H9 (cell line): ENCODE results near the gene NINL. TPM values are rescaled to one million over a fixed set of nuclear protein-coding genes. Genes with fewer than 3 reads are reported as not detected.
A peak's percentile ranks its signal among the peaks of the same experiment; 100 is the strongest.

ENCODE experiments used
- DNase-seq: peaks from one replicate; pipeline ENCODE4 v3.0.0-alpha.2; 2017
- H2AFZ ChIP-seq: one replicate; pipeline ENCODE4 v1.6.1; 2013; ENCODE audit warnings: mild to moderate bottlenecking, low read length, control low read depth, moderate library complexity
- H2AK5ac ChIP-seq: 2 replicates; pipeline ENCODE4 v1.6.1; 2013; ENCODE audit warnings: low read length, control low read depth, mixed read lengths; ENCODE audit not compliant: insufficient read length
- H2BK120ac ChIP-seq: one replicate; pipeline ENCODE4 v1.6.1; 2013; ENCODE audit warnings: low read depth, mild to moderate bottlenecking, low read length, control low read depth, inconsistent platforms; ENCODE audit not compliant: poor library complexity, severe bottlenecking
- H2BK12ac ChIP-seq: 2 replicates; pipeline ENCODE4 v1.6.1; 2013; ENCODE audit warnings: low read length, control low read depth, mixed read lengths, low read depth; ENCODE audit not compliant: insufficient read length
- H2BK15ac ChIP-seq: 2 replicates; pipeline ENCODE4 v1.6.1; 2013; ENCODE audit warnings: low read depth, low read length, control low read depth
- H2BK20ac ChIP-seq: one replicate; pipeline ENCODE4 v1.6.1; 2013; ENCODE audit warnings: low read depth, mild to moderate bottlenecking, low read length, control low read depth, inconsistent platforms; ENCODE audit not compliant: poor library complexity, severe bottlenecking
- H2BK5ac ChIP-seq: 2 replicates; pipeline ENCODE4 v1.6.1; 2013; ENCODE audit warnings: low read length, control low read depth, mixed read lengths; ENCODE audit not compliant: insufficient read length
- H3K14ac ChIP-seq: 2 replicates; pipeline ENCODE4 v1.6.1; 2013; ENCODE audit warnings: low read length, control low read depth; ENCODE audit not compliant: insufficient read depth
- H3K18ac ChIP-seq: 2 replicates; pipeline ENCODE4 v1.6.1; 2013; ENCODE audit warnings: low read depth, mild to moderate bottlenecking, mixed read lengths, low read length, control low read depth; ENCODE audit not compliant: insufficient read length
- H3K23ac ChIP-seq: 2 replicates; pipeline ENCODE4 v1.6.1; 2013; ENCODE audit warnings: low read length, control low read depth, mixed read lengths, low read depth; ENCODE audit not compliant: insufficient read length
- H3K23me2 ChIP-seq: 2 replicates; pipeline ENCODE4 v1.6.1; 2013; ENCODE audit warnings: low read depth, mild to moderate bottlenecking, mixed read lengths, low read length, control low read depth; ENCODE audit not compliant: insufficient read length, poor library complexity, severe bottlenecking
- H3K27ac ChIP-seq: 2 replicates; pipeline ENCODE4 v1.5.1; 2013; ENCODE audit warnings: low read length, control low read depth, mixed read lengths, low read depth; ENCODE audit not compliant: insufficient read length
- H3K27me3 ChIP-seq: 2 replicates; pipeline ENCODE4 v1.6.1; 2013; ENCODE audit warnings: low read length, control low read depth, inconsistent platforms; ENCODE audit not compliant: insufficient read depth
- H3K4ac ChIP-seq: 2 replicates; pipeline ENCODE4 v1.6.1; 2013; ENCODE audit warnings: low read depth, mild to moderate bottlenecking, control low read depth, inconsistent platforms, low read length, moderate library complexity
- H3K4me1 ChIP-seq: 2 replicates; pipeline ENCODE4 v1.6.1; 2013; ENCODE audit warnings: low read length, control low read depth, inconsistent platforms; ENCODE audit not compliant: insufficient read depth
- H3K4me2 ChIP-seq: 2 replicates; pipeline ENCODE4 v1.6.1; 2013; ENCODE audit warnings: low read length, control low read depth, mixed read lengths; ENCODE audit not compliant: insufficient read length, insufficient read depth
- H3K56ac ChIP-seq: 2 replicates; pipeline ENCODE4 v1.6.1; 2013; ENCODE audit warnings: low read depth, mild to moderate bottlenecking, mixed read lengths, low read length, control low read depth; ENCODE audit not compliant: insufficient read length
- H3K79me1 ChIP-seq: 2 replicates; pipeline ENCODE4 v1.6.1; 2013; ENCODE audit warnings: low read depth, mild to moderate bottlenecking, moderate library complexity, low read length, control low read depth, inconsistent platforms; ENCODE audit not compliant: insufficient read depth, poor library complexity, severe bottlenecking
- H3K79me2 ChIP-seq: 2 replicates; pipeline ENCODE4 v1.6.1; 2013; ENCODE audit warnings: low read length, control low read depth, inconsistent platforms; ENCODE audit not compliant: insufficient read depth
- H3K9ac ChIP-seq: 2 replicates; pipeline ENCODE4 v1.6.1; 2013; ENCODE audit warnings: low read length, control low read depth, mixed read lengths; ENCODE audit not compliant: insufficient read length; ENCODE audit errors: extremely low read depth
- H3K9me3 ChIP-seq: one replicate; pipeline ENCODE4 v1.6.1; 2013; ENCODE audit warnings: low read depth, low read length, inconsistent platforms; ENCODE audit not compliant: control insufficient read depth
- H3T11ph ChIP-seq: one replicate; pipeline ENCODE4 v1.6.1; 2013; ENCODE audit warnings: mild to moderate bottlenecking, low read length, control low read depth, inconsistent platforms
- H4K20me1 ChIP-seq: one replicate; pipeline ENCODE4 v1.6.1; 2013; ENCODE audit not compliant: control insufficient read depth, insufficient read length, insufficient read depth
- H4K5ac ChIP-seq: 2 replicates; pipeline ENCODE4 v1.6.1; 2013; ENCODE audit warnings: low read depth, mild to moderate bottlenecking, mixed read lengths, low read length, control low read depth; ENCODE audit not compliant: insufficient read length
- H4K8ac ChIP-seq: replicated peaks from 2 replicates; pipeline ENCODE4 v1.6.1; 2013; ENCODE audit warnings: low read length, control low read depth, mixed read lengths, low read depth; ENCODE audit not compliant: insufficient read length
- H4K91ac ChIP-seq: 2 replicates; pipeline ENCODE4 v1.6.1; 2013; ENCODE audit warnings: low read depth, mild to moderate bottlenecking, moderate library complexity, mixed read lengths, low read length, control low read depth; ENCODE audit not compliant: insufficient read length
- H3K27ac Mint-ChIP-seq, 3 experiments: 2 replicates in 2 of 3; 3 replicates in 1 of 3; pipeline ENCODE4 v1.8.0; 2020 to 2021; ENCODE audit warnings: mixed read lengths in 3 of 3, mild to moderate bottlenecking in 1 of 3, moderate library complexity in 1 of 3
- H3K27me3 Mint-ChIP-seq: 2 replicates; pipeline ENCODE4 v1.8.0; 2021; ENCODE audit warnings: low read depth, mild to moderate bottlenecking, moderate library complexity, mixed read lengths
- H3K36me3 Mint-ChIP-seq, 3 experiments: 2 replicates in 2 of 3; 3 replicates in 1 of 3; pipeline ENCODE4 v1.8.0; 2020 to 2021; ENCODE audit warnings: low read depth in 3 of 3, mixed read lengths in 3 of 3; ENCODE audit not compliant: insufficient read depth in 1 of 3
- H3K4me1 Mint-ChIP-seq, 2 experiments: 2 replicates each; pipeline ENCODE4 v1.8.0; 2020; ENCODE audit warnings: mixed read lengths in 2 of 2
- H3K4me3 Mint-ChIP-seq, 2 experiments: 2 replicates in 1 of 2; 3 replicates in 1 of 2; pipeline ENCODE4 v1.8.0; 2020 to 2021; ENCODE audit warnings: mild to moderate bottlenecking in 2 of 2, mixed read lengths in 2 of 2, moderate library complexity in 1 of 2
- H3K9me3 Mint-ChIP-seq, 2 experiments: 2 replicates in 1 of 2; 3 replicates in 1 of 2; pipeline ENCODE4 v1.8.0; 2020; ENCODE audit warnings: mild to moderate bottlenecking in 2 of 2, mixed read lengths in 2 of 2, moderate library complexity in 1 of 2
- WGBS: extraction: QIAGEN DNeasy Blood & Tissue Kit; methylation state at CpG from one replicate; pipeline ENCODE4 v1.1.7; 2013; ENCODE audit warnings: missing lambda C conversion rate, low lambda C conversion rate, mixed read lengths; ENCODE audit not compliant: insufficient read length; ENCODE audit errors: extremely low coverage; 5-methylcytosine and 5-hydroxymethylcytosine counted together
- total RNA-seq: library from RNA; stranded (reverse); gene quantifications from 2 replicates; pipeline ENCODE4 v1.2.1, GENCODE V29; 2021
- TF ChIP-seq, protein P1 (sequence below): fragments of 200-600 bp; sonication (generic); conservative IDR thresholded peaks from 3 replicates; pipeline ENCODE4 v1.8.0; 2021; ENCODE audit warnings: antibody characterized with exemption, mild to moderate bottlenecking

The NINL gene
- total RNA-seq, 1 experiment from 2014 or later = 34.3 TPM

GRCh38 chr20:25511183-25511582, 74.1 kb downstream of the NINL start:
- H3K4me1 Mint-ChIP-seq = no peaks in the 10 kb centered on the region
- H3K4ac ChIP-seq = no peak overlapping the region
- no peak overlapping the region for H3K4me2 ChIP-seq
- H3K4me3 Mint-ChIP-seq = no peak overlapping the region
- no peaks in the 10 kb centered on the region for H3K79me2 ChIP-seq
- H2BK15ac ChIP-seq = no peak overlapping the region
- H3K9me3 Mint-ChIP-seq = peaks cover 25% of the 10 kb centered on the region in 2 experiments
- no peak overlapping the region for H3K9ac ChIP-seq
- peaks cover 80 to 91% (median 90%) of the 10 kb centered on the region in 3 experiments for H3K36me3 Mint-ChIP-seq
- H3K27me3 ChIP-seq = no peaks in the 10 kb centered on the region
- H3K27ac ChIP-seq = no peak overlapping the region
- H3K9me3 ChIP-seq = peaks cover 14% of the 10 kb centered on the region
- no peaks in the 10 kb centered on the region for H3K4me1 ChIP-seq
- H3K27me3 Mint-ChIP-seq = no peaks in the 10 kb centered on the region
- no peak overlapping the region for H3K23ac ChIP-seq
- H3K14ac ChIP-seq = no peak overlapping the region
- no peak for DNase-seq
- no peaks in the 10 kb centered on the region for H4K20me1 ChIP-seq
- H2BK12ac ChIP-seq = no peak overlapping the region
- no peak overlapping the region for H4K8ac ChIP-seq
- no peak overlapping the region for H4K5ac ChIP-seq
- no peaks in the 10 kb centered on the region for H3K79me1 ChIP-seq
- TF ChIP-seq, protein P1, sequence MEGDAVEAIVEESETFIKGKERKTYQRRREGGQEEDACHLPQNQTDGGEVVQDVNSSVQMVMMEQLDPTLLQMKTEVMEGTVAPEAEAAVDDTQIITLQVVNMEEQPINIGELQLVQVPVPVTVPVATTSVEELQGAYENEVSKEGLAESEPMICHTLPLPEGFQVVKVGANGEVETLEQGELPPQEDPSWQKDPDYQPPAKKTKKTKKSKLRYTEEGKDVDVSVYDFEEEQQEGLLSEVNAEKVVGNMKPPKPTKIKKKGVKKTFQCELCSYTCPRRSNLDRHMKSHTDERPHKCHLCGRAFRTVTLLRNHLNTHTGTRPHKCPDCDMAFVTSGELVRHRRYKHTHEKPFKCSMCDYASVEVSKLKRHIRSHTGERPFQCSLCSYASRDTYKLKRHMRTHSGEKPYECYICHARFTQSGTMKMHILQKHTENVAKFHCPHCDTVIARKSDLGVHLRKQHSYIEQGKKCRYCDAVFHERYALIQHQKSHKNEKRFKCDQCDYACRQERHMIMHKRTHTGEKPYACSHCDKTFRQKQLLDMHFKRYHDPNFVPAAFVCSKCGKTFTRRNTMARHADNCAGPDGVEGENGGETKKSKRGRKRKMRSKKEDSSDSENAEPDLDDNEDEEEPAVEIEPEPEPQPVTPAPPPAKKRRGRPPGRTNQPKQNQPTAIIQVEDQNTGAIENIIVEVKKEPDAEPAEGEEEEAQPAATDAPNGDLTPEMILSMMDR = no peak
- H3T11ph ChIP-seq = no peak overlapping the region
- no peak overlapping the region for H3K56ac ChIP-seq
- no peak overlapping the region for H2AFZ ChIP-seq
- H3K18ac ChIP-seq = no peak overlapping the region
- H2BK20ac ChIP-seq = no peak overlapping the region
- no peak overlapping the region for H2BK5ac ChIP-seq
- no peak overlapping the region for H4K91ac ChIP-seq
- H2BK120ac ChIP-seq = no peak overlapping the region
- WGBS = no CpG with 5 or more reads among the region's 10 CpGs
- no peaks in the 10 kb centered on the region for H3K23me2 ChIP-seq
- H3K27ac Mint-ChIP-seq = peak overlapping the region in 1 of 3 experiments; percentile 86; a peak in 2 of 7 replicates
- H2AK5ac ChIP-seq = no peak overlapping the region
